ENCODE data around the gene LMNA. TPM values are rescaled to one million over a fixed set of nuclear protein-coding genes. Genes with fewer than 3 reads are reported as not detected.

The LMNA gene
- total and polyA plus RNA-seq, 2 of the 4 experiments (the other 2 are of a cell fraction), result 563 to 755 TPM

- peaks cover 29 to 77% of the 10 kb centered on the region in 2 experiments for H3K79me1 ChIP-seq (ENCODE audit: low read depth in 1 of 2, low read length in 2 of 2)
- H4K91ac ChIP-seq (ENCODE audit: insufficient read depth, low read depth, low read length), result no peak overlapping the region; the same call in 1 of the 2 replicates
- peak overlapping the region; percentile 76 for H2AK5ac ChIP-seq (ENCODE audit: low read depth, low read length)
- no peaks in the 10 kb centered on the region for H4K20me1 ChIP-seq (ENCODE audit: insufficient read depth, low read length)
- no peak overlapping the region for H3K9ac ChIP-seq (ENCODE audit: low read depth, low read length)
- H3K27ac ChIP-seq (ENCODE audit: insufficient read depth, low read length), result no peak overlapping the region
- no peak for DNase-seq
- WGBS, 2 experiments (ENCODE audit: extremely low coverage in 2 of 2, insufficient read length in 1 of 2), result no CpG with 5 or more reads among the region's 6 CpGs
- in situ Hi-C loops (cut with MboI; ENCODE audit: low sequenced_read_pairs) (no loop called here), intact Hi-C loops (cut with micrococcal nuclease) (no loop called here), dilution Hi-C loops (cut with HindIII; ENCODE audit: low sequenced_read_pairs, unreplicated experiment) (no loop called here)
- peak overlapping the region in 1 of 2 experiments; percentile 6; a peak in 1 of 4 replicates for H4K8ac ChIP-seq (ENCODE audit: low read depth in 2 of 2, low read length in 2 of 2)
- ATAC-seq (ENCODE audit: low read depth), result no peak
- ChIA-PET CTCF (interaction anchor here (1.8 kb wide), 1 partner anchor 11 kb away, joined by 5 read pairs; no protein-coding TSS in a partner anchor), POLR2A (ENCODE audit: unreplicated experiment) (interaction anchor here (0.7 kb wide), 2 partner anchors 22 to 575 kb away, joined by 11 to 13 read pairs; no protein-coding TSS in a partner anchor)
- peaks cover 48% of the 10 kb centered on the region for H3K9me1 ChIP-seq (ENCODE audit: insufficient read depth, low read length)
- TF ChIP-seq POLR2A (IDR thresholded peaks at IDR 0.05; ENCODE audit: low read depth, low read length) (0 out of 2 replicates have a peak, but pooled peaks have one; percentile 2), CEBPB (IDR thresholded peaks at IDR 0.05; ENCODE audit: low read depth, low read length) (no peak), RAD21 (IDR thresholded peaks at IDR 0.05; ENCODE audit: low read length) (no peak)
- H3K4me1 ChIP-seq (ENCODE audit: control insufficient read depth, insufficient read depth, low read length), result peaks cover 48% of the 10 kb centered on the region
- BruUV-seq (replicated peaks), result no TSS peak
- 0 out of 2 replicates have a peak overlapping the region, but pooled peaks have one; percentile 37 for H3K14ac ChIP-seq (replicated peaks; ENCODE audit: low read depth, low read length)
- no peaks in the 10 kb centered on the region for H3K9me3 ChIP-seq (ENCODE audit: control insufficient read depth, insufficient read depth, low read length)
- no peak overlapping the region for H3K23ac ChIP-seq (ENCODE audit: low read depth, low read length)
- H2AK9ac ChIP-seq (replicated peaks; ENCODE audit: low read depth, low read length, poor library complexity), result peak overlapping the region; percentile 96
- H3K36me3 ChIP-seq (ENCODE audit: control insufficient read depth, insufficient read depth, low read length), result no peaks in the 10 kb centered on the region
- no peaks in the 10 kb centered on the region for H3K27me3 ChIP-seq (ENCODE audit: control insufficient read depth, insufficient read depth, low read length)
- H3K4me2 ChIP-seq (ENCODE audit: low read depth, low read length), result no peak overlapping the region
- H2BK15ac ChIP-seq (ENCODE audit: low read depth, low read length), result peak overlapping the region; percentile 1; the same call in 1 of the 3 replicates
- H4K5ac ChIP-seq (ENCODE audit: low read depth, low read length), result no peak overlapping the region
- H3K56ac ChIP-seq (ENCODE audit: extremely low read depth, insufficient read depth, low read length), result no peak overlapping the region
- no peak overlapping the region for H3K18ac ChIP-seq (ENCODE audit: low read depth, low read length)
- H2BK5ac ChIP-seq (ENCODE audit: low read depth, low read length, poor library complexity, severe bottlenecking), result no peak overlapping the region
- peak overlapping the region; percentile 95; the same call in 1 of the 2 replicates for H2BK120ac ChIP-seq (ENCODE audit: low read depth, low read length)
- peak overlapping the region; percentile 66 for H3K4ac ChIP-seq (ENCODE audit: low read depth, low read length)
- H2AFZ ChIP-seq (replicated peaks; ENCODE audit: low read length, poor library complexity), result peak overlapping the region; percentile 48
- no peak overlapping the region for H3K4me3 ChIP-seq (ENCODE audit: insufficient read depth, low read depth, low read length)
- H2BK20ac ChIP-seq (ENCODE audit: low read depth, low read length), result peak overlapping the region; percentile 46
Measured at GRCh38 chr1:156101880-156102279, 12.6 kb upstream of the LMNA start.
